ENCODE data around the gene VWDE.

- TF ChIP-seq CTCF (IDR thresholded peaks at IDR 0.05) (no peak), POLR2AphosphoS5 (IDR thresholded peaks at IDR 0.05) (no peak), POLR2A (IDR thresholded peaks at IDR 0.05) (no peak)
These were observed 36.6 kb upstream of the VWDE start for GRCh38 chr7:12440229-12440628.
